ENCODE measurements around the gene SF3B6.

The SF3B6 gene

GRCh38 chr2:24121469-24121868 lies 45.3 kb upstream of the SF3B6 start:
- no peak overlapping the region for H3K4me3 ChIP-seq (ENCODE audit: low read depth, low read length)
- no peaks in the 10 kb centered on the region for H3K9me3 ChIP-seq (ENCODE audit: control insufficient read depth, low read length)
- peaks cover 5% of the 10 kb centered on the region for H3K4me1 ChIP-seq
- no peak overlapping the region for H3K4me2 ChIP-seq (ENCODE audit: low read length)
- H3K36me3 ChIP-seq (ENCODE audit: control insufficient read depth, insufficient read depth, low read length), result no peaks in the 10 kb centered on the region
- H3K27ac ChIP-seq, result no peak overlapping the region
- no peaks in the 10 kb centered on the region for H3K27me3 ChIP-seq (ENCODE audit: control insufficient read depth, insufficient read depth, low read length)
- no peak overlapping the region for H3K9ac ChIP-seq
- H3K79me2 ChIP-seq, result peaks cover 2% of the 10 kb centered on the region
- no peak for TF ChIP-seq CTCF (IDR thresholded peaks at IDR 0.05)
- no peak overlapping the region for H2AFZ ChIP-seq

- Histone ChIP-seq H3K27me3 (ENCODE audit: control insufficient read depth, insufficient read depth, low read length) (no peaks in the 10 kb centered on the region), H3K4me3 (ENCODE audit: low read depth, low read length) (no peak overlapping the region), H3K9me3 (ENCODE audit: control insufficient read depth, low read length) (no peaks in the 10 kb centered on the region), H3K9ac (no peak overlapping the region), H3K36me3 (ENCODE audit: control insufficient read depth, insufficient read depth, low read length) (no peaks in the 10 kb centered on the region), H3K4me1 (peaks cover 5% of the 10 kb centered on the region), H2AFZ (no peak overlapping the region), H3K79me2 (peaks cover 2% of the 10 kb centered on the region), H3K27ac (no peak overlapping the region), H3K4me2 (ENCODE audit: low read length) (no peak overlapping the region)
- TF ChIP-seq CTCF (IDR thresholded peaks at IDR 0.05), result no peak
Observed at GRCh38 chr2:24121066-24121465, 44.9 kb upstream of the SF3B6 start.

- no peak overlapping the region for H3K4me3 ChIP-seq (ENCODE audit: low read depth, low read length)
- no peaks in the 10 kb centered on the region for H3K27me3 ChIP-seq (ENCODE audit: control insufficient read depth, insufficient read depth, low read length)
- no peaks in the 10 kb centered on the region for H3K36me3 ChIP-seq (ENCODE audit: control insufficient read depth, insufficient read depth, low read length)
- no peak overlapping the region for H2AFZ ChIP-seq
- no peaks in the 10 kb centered on the region for H3K9me3 ChIP-seq (ENCODE audit: control insufficient read depth, low read length)
- TF ChIP-seq CTCF (IDR thresholded peaks at IDR 0.05), result no peak
- no peak overlapping the region for H3K27ac ChIP-seq
- H3K4me1 ChIP-seq, result no peaks in the 10 kb centered on the region
- no peaks in the 10 kb centered on the region for H3K79me2 ChIP-seq
- H3K9ac ChIP-seq, result no peak overlapping the region
- H3K4me2 ChIP-seq (ENCODE audit: low read length), result no peak overlapping the region
Observed at GRCh38 chr2:24117902-24118301, 41.8 kb upstream of the SF3B6 start.

GRCh38 chr2:24115057-24115456 lies 38.9 kb upstream of the SF3B6 start:
- Histone ChIP-seq H3K4me3 (ENCODE audit: low read depth, low read length) (no peak overlapping the region), H3K27me3 (ENCODE audit: control insufficient read depth, insufficient read depth, low read length) (no peaks in the 10 kb centered on the region), H3K36me3 (ENCODE audit: control insufficient read depth, insufficient read depth, low read length) (no peaks in the 10 kb centered on the region), H3K4me2 (ENCODE audit: low read length) (no peak overlapping the region), H3K4me1 (no peaks in the 10 kb centered on the region), H3K9me3 (ENCODE audit: control insufficient read depth, low read length) (no peaks in the 10 kb centered on the region), H2AFZ (no peak overlapping the region), H3K27ac (no peak overlapping the region), H3K79me2 (no peaks in the 10 kb centered on the region), H3K9ac (no peak overlapping the region)
- TF ChIP-seq CTCF (IDR thresholded peaks at IDR 0.05), result no peak

GRCh38 chr2:24111407-24111901 lies 35.3 kb upstream of the SF3B6 start:
- Histone ChIP-seq H3K9me3 (ENCODE audit: control insufficient read depth, low read length) (no peaks in the 10 kb centered on the region), H3K27me3 (ENCODE audit: control insufficient read depth, insufficient read depth, low read length) (no peaks in the 10 kb centered on the region), H3K4me1 (no peaks in the 10 kb centered on the region), H3K79me2 (no peaks in the 10 kb centered on the region), H3K4me2 (ENCODE audit: low read length) (no peak overlapping the region), H2AFZ (no peak overlapping the region), H3K9ac (no peak overlapping the region), H3K36me3 (ENCODE audit: control insufficient read depth, insufficient read depth, low read length) (no peaks in the 10 kb centered on the region), H3K4me3 (ENCODE audit: low read depth, low read length) (no peak overlapping the region), H3K27ac (no peak overlapping the region)
- TF ChIP-seq CTCF (IDR thresholded peaks at IDR 0.05), result no peak
